GM21825 (cell line): ENCODE data around the gene ANK3.

Experiments
- ATAC-seq: cut with Tn5 transposase; IDR thresholded peaks from one replicate; pipeline ENCODE4 v1.9.1; 2021; ENCODE audit warnings: mild to moderate bottlenecking, moderate library complexity; ENCODE audit not compliant: unreplicated experiment

ANK3 gene

GRCh38 chr10:60389413-60390025, at the start of gene ANK3:
TSS of gene ANK3 (minus strand) at chr10:60389875. CDS start at chr10:60389538, 337 bp downstream.
- no peak for ATAC-seq

- ATAC-seq, result no peak
Observed at GRCh38 chr10:60434418-60435046, 44.9 kb upstream of the ANK3 start.

GRCh38 chr10:60433684-60434083, 44.0 kb upstream of the ANK3 start:
- no peak for ATAC-seq

- no peak for ATAC-seq
Observed at GRCh38 chr10:60430836-60431597, 41.3 kb upstream of the ANK3 start.

- ATAC-seq, result no peak
Observed at GRCh38 chr10:60430017-60430416, 40.3 kb upstream of the ANK3 start.

GRCh38 chr10:60429084-60429849, 39.6 kb upstream of the ANK3 start:
- no peak for ATAC-seq

- ATAC-seq, result no peak
Observed at GRCh38 chr10:60428387-60428737, 38.7 kb upstream of the ANK3 start.

GRCh38 chr10:60427709-60428386, 38.2 kb upstream of the ANK3 start:
- ATAC-seq, result no peak

- no peak for ATAC-seq
Observed at GRCh38 chr10:60427148-60427547, 37.5 kb upstream of the ANK3 start.

GRCh38 chr10:60426425-60426824, 36.8 kb upstream of the ANK3 start:
- no peak for ATAC-seq

GRCh38 chr10:60425392-60426110, 35.9 kb upstream of the ANK3 start:
- ATAC-seq, result no peak

- no peak for ATAC-seq
Observed at GRCh38 chr10:60424971-60425370, 35.3 kb upstream of the ANK3 start.

- no peak for ATAC-seq
Observed at GRCh38 chr10:60423920-60424319, 34.2 kb upstream of the ANK3 start.

- ATAC-seq, result no peak
Observed at GRCh38 chr10:60422809-60423208, 33.1 kb upstream of the ANK3 start.

GRCh38 chr10:60420991-60421894, 31.6 kb upstream of the ANK3 start:
- no peak for ATAC-seq

- no peak for ATAC-seq
Observed at GRCh38 chr10:60419249-60419648, 29.6 kb upstream of the ANK3 start.

- no peak for ATAC-seq
Observed at GRCh38 chr10:60417901-60418300, 28.2 kb upstream of the ANK3 start.

- no peak for ATAC-seq
Observed at GRCh38 chr10:60417024-60417423, 27.3 kb upstream of the ANK3 start.

- ATAC-seq, result no peak
Observed at GRCh38 chr10:60414877-60415585, 25.4 kb upstream of the ANK3 start.
